A549 (cell line): Measurements from ENCODE around the gene MOGAT3. TPM values are rescaled to one million over a fixed set of nuclear protein-coding genes. Genes with fewer than 3 reads are reported as not detected.

Source experiments
- ATAC-seq, 2 experiments: fragments of 200-7000 bp in 1 of 2; fragments of >200 bp in 1 of 2; cut with Nextera tagmentation in 1 of 2; cut with Tn5 transposase in 1 of 2; 3 replicates each; pipeline versions ENCODE4 v1.8.0 to v1.9.1; 2018 to 2020; ENCODE audit warnings: mild to moderate bottlenecking in 1 of 2, moderate library complexity in 1 of 2
- CTCF ChIA-PET: fragments of 300-600 bp; sonication (Branson Sonifier 250); formaldehyde crosslinking; extraction: SDS; loops from one replicate; lab custom pipeline; 2021; ENCODE audit warnings: antibody characterized with exemption, inconsistent platforms; lab: Yijun Ruan, JAX
- POLR2A ChIA-PET: fragments of 350-600 bp; formaldehyde crosslinking; extraction: SDS; loops from one replicate; lab custom pipeline; 2021; ENCODE audit warnings: antibody characterized with exemption, inconsistent platforms; lab: Yijun Ruan, JAX
- DNase-seq, 2 experiments: peaks; one replicate each; pipeline versions ENCODE4 v3.0.0 to v3.0.0-alpha.2; 2011 to 2016; ENCODE audit warnings: low read depth in 1 of 2, low spot score in 1 of 2
- FAIRE-seq: peaks from 2 replicates; lab custom pipeline; 2011; peaks lifted over from hg19 to GRCh38; lab: Jason Lieb, UNC
- H3K27ac ChIP-seq, 2 experiments: fragments of >200 bp; sonication (Bioruptor Twin); formaldehyde crosslinking; 3 replicates each; pipeline ENCODE4 v1.5.1; 2016 to 2017
- H3K4me1 ChIP-seq: fragments of >200 bp; sonication (Bioruptor Twin); formaldehyde crosslinking; 3 replicates; pipeline ENCODE4 v1.6.1; 2016
- H3K4me2 ChIP-seq: fragments of >200 bp; sonication (Bioruptor Twin); formaldehyde crosslinking; 3 replicates; pipeline ENCODE4 v1.6.1; 2016
- H3K4me3 ChIP-seq: fragments of >200 bp; sonication (Bioruptor Twin); formaldehyde crosslinking; 3 replicates; pipeline ENCODE4 v1.5.1; 2016
- H3K9me3 ChIP-seq: fragments of >200 bp; sonication (Bioruptor Twin); formaldehyde crosslinking; 3 replicates; pipeline ENCODE4 v1.6.1; 2016
- CBX8 ChIP-seq: fragments of 200-600 bp; sonication (generic); IDR thresholded peaks from 2 replicates; pipeline ENCODE4 v1.6.1; 2016
- CEBPB ChIP-seq, 2 experiments: fragments of >200 bp in 1 of 2; sonication (Bioruptor Twin) in 1 of 2; formaldehyde crosslinking in 1 of 2; IDR thresholded peaks; 2 replicates each; pipeline ENCODE4 v1.6.1; 2012 to 2016
- EP300 ChIP-seq, 2 experiments: fragments of >200 bp; sonication (Bioruptor Twin); formaldehyde crosslinking; IDR thresholded peaks; 2 replicates in 1 of 2; 3 replicates in 1 of 2; pipeline ENCODE4 v1.6.1; 2016 to 2017
- FOSB ChIP-seq: fragments of 250-450 bp; sonication (Bioruptor Pico); IDR thresholded peaks from 2 replicates; pipeline ENCODE4 v1.5.0; 2020; ENCODE audit warnings: mild to moderate bottlenecking, moderate library complexity
- FOXS1 ChIP-seq: fragments of 250-450 bp; sonication (Bioruptor Pico); IDR thresholded peaks from 2 replicates; pipeline ENCODE4 v1.5.0; 2020; ENCODE audit warnings: mild to moderate bottlenecking, moderate library complexity
- GATA3 ChIP-seq: IDR thresholded peaks from 2 replicates; pipeline ENCODE4 v1.6.1; 2012; ENCODE audit warnings: borderline replicate concordance
- MAFK ChIP-seq: fragments of 450-650 bp; IDR thresholded peaks from 2 replicates; pipeline ENCODE4 v1.6.1; 2014; ENCODE audit not compliant: partially characterized antibody
- NFE2L2 ChIP-seq: fragments of 150-350 bp; conservative IDR thresholded peaks from 2 replicates; pipeline ENCODE4 v1.6.1; 2014; ENCODE audit warnings: low read length
- NPAS2 ChIP-seq: fragments of 250-450 bp; sonication (Bioruptor Pico); IDR thresholded peaks from 2 replicates; pipeline ENCODE4 v1.8.0; 2022; ENCODE audit warnings: mild to moderate bottlenecking, moderate library complexity, borderline replicate concordance
- PHF8 ChIP-seq: fragments of 200-600 bp; sonication (generic); IDR thresholded peaks from 2 replicates; pipeline ENCODE4 v1.6.1; 2016; ENCODE audit warnings: low read depth, mild to moderate bottlenecking, antibody characterized with exemption, moderate library complexity, borderline replicate concordance
- POLR2A ChIP-seq: IDR thresholded peaks from 2 replicates; pipeline ENCODE4 v1.6.1; 2012; ENCODE audit warnings: mild to moderate bottlenecking, low read length
- RNF2 ChIP-seq: fragments of 200-600 bp; sonication (generic); IDR thresholded peaks from 2 replicates; pipeline ENCODE4 v1.6.1; 2016; ENCODE audit warnings: low read depth, mild to moderate bottlenecking, antibody characterized with exemption, moderate library complexity, borderline replicate concordance
- SMC3 ChIP-seq: fragments of >200 bp; sonication (Bioruptor Twin); formaldehyde crosslinking; IDR thresholded peaks from 3 replicates; pipeline ENCODE4 v1.6.1; 2018; ENCODE audit warnings: inconsistent platforms
- TFCP2L1 ChIP-seq: fragments of 250-450 bp; sonication (Bioruptor Pico); IDR thresholded peaks from 2 replicates; pipeline ENCODE4 v1.5.0; 2021; ENCODE audit warnings: mild to moderate bottlenecking
- ZC3H11A ChIP-seq: fragments of 450-650 bp; IDR thresholded peaks from 2 replicates; pipeline ENCODE4 v1.6.1; 2014; ENCODE audit warnings: antibody characterized with exemption, mild to moderate bottlenecking
- ZFP36 ChIP-seq: fragments of 450-650 bp; IDR thresholded peaks from 2 replicates; pipeline ENCODE4 v1.6.1; 2014; ENCODE audit warnings: borderline replicate concordance; ENCODE audit not compliant: partially characterized antibody
- ZSCAN20 ChIP-seq: fragments of 250-450 bp; sonication (Bioruptor Pico); IDR thresholded peaks from 2 replicates; pipeline ENCODE4 v1.8.0; 2022; ENCODE audit warnings: mild to moderate bottlenecking, moderate library complexity
- WGBS: methylation state at CpG from one replicate; pipeline ENCODE4 v1.1.6; 2017; ENCODE audit errors: missing lambda C conversion rate; 5-methylcytosine and 5-hydroxymethylcytosine counted together
- polyA plus RNA-seq, 4 experiments: library from polyadenylated mRNA; depleted of rRNA in 3 of 4; stranded (reverse); fragments of >200 nt; fragmentation: RNase III in 1 of 4; extraction: RNeasy Plus Mini Kit Qiagen cat#74134 plus additional on column Dnase treatment in 1 of 4; gene quantifications; 2 replicates in 3 of 4; 3 replicates in 1 of 4; pipeline ENCODE4 v1.2.3, GENCODE V29; 2011 to 2017
- TF ChIP-seq, protein P1 (sequence below): fragments of 450-650 bp; IDR thresholded peaks from 2 replicates; pipeline ENCODE4 v1.6.1; 2014; ENCODE audit warnings: antibody characterized with exemption
- TF ChIP-seq, protein P2 (sequence below): IDR thresholded peaks from 2 replicates; pipeline ENCODE4 v1.6.1; 2012; ENCODE audit warnings: low read depth, borderline replicate concordance
- TF ChIP-seq, protein P3 (sequence below): fragments of 250-450 bp; sonication (Bioruptor Pico); IDR thresholded peaks from 2 replicates; pipeline ENCODE4 v1.5.0; 2020; ENCODE audit warnings: low read depth, mild to moderate bottlenecking, moderate library complexity
- TF ChIP-seq, protein P4 (sequence below): IDR thresholded peaks from 2 replicates; pipeline ENCODE4 v1.6.1; 2012

Gene MOGAT3
- polyA plus RNA-seq, 2 of the 4 experiments (the other 2 are of a cell fraction) = 0.09 to 0.14 TPM

DNA sequence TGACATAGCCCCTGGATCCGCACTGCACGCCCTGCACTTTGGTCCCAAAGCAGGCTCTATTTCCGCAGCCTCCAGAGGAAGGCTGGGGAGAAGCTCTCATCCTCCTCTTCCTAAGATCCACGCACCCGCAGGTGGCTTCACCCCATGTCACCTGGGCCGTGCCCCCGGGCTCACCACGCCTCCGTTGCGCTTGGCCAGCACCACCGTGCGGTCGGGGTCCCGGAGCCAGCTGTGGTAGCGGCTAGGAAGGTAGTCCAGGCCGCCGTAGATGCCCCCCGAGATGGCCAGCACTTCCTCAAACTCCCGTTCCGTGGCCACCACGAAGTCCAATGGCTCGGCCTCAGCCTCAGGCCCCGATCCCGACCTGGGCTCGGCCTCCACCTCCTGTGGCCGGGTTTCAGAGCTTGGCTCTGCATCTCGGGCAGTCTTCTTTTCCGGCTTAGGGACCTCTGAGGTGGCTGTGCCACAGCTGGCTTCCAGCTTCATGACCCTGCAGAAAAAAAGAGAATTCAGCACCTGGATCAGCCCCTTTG is 26.4 kb downstream of the MOGAT3 start:
- TF ChIP-seq SMC3 (no peak), ZSCAN20 (CRISPR knock-in tag) (no peak), TFCP2L1 (no peak), EP300 (IDR thresholded peaks at IDR 0.05) (no peak), GATA3 (no peak), FOSB (CRISPR knock-in tag) (no peak), CEBPB (IDR thresholded peaks at IDR 0.05) (no peak), MAFK (no peak), RNF2 (no peak), POLR2A (no peak), ZC3H11A (no peak), ZFP36 (no peak), NFE2L2 (no peak), NPAS2 (CRISPR knock-in tag) (no peak)
- TF ChIP-seq, protein P1, sequence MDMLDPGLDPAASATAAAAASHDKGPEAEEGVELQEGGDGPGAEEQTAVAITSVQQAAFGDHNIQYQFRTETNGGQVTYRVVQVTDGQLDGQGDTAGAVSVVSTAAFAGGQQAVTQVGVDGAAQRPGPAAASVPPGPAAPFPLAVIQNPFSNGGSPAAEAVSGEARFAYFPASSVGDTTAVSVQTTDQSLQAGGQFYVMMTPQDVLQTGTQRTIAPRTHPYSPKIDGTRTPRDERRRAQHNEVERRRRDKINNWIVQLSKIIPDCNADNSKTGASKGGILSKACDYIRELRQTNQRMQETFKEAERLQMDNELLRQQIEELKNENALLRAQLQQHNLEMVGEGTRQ = no peak
- TF ChIP-seq, protein P2, sequence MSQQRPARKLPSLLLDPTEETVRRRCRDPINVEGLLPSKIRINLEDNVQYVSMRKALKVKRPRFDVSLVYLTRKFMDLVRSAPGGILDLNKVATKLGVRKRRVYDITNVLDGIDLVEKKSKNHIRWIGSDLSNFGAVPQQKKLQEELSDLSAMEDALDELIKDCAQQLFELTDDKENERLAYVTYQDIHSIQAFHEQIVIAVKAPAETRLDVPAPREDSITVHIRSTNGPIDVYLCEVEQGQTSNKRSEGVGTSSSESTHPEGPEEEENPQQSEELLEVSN = no peak
- peak overlapping the region in 1 of 2 experiments; percentile 80; a peak in 1 of 6 replicates for H3K27ac ChIP-seq
- no peak overlapping the region; the same call in 2 of the 3 replicates for H3K4me3 ChIP-seq
- H3K9me3 ChIP-seq = no peaks in the 10 kb centered on the region
- DNase-seq (no peak), ATAC-seq (no peak), FAIRE-seq (no peak)
- 75% methylated on average over 27 of the region's 28 CpGs for WGBS
- CTCF ChIA-PET = interaction anchor here (0.8 to 6.7 kb wide), 10 partner anchors 9 to 280 kb away, joined by 3 to 68 read pairs (median 4); partner anchors contain the start of gene MOGAT3
- H3K4me2 ChIP-seq = no peak overlapping the region
- H3K4me1 ChIP-seq = peaks cover 47% of the 10 kb centered on the region
- POLR2A ChIA-PET = interaction anchor here (0.6 to 1.7 kb wide), 4 partner anchors 8 to 299 kb away, joined by 3 to 16 read pairs (median 4); partner anchors contain the start of genes SRRT and VGF

DNA sequence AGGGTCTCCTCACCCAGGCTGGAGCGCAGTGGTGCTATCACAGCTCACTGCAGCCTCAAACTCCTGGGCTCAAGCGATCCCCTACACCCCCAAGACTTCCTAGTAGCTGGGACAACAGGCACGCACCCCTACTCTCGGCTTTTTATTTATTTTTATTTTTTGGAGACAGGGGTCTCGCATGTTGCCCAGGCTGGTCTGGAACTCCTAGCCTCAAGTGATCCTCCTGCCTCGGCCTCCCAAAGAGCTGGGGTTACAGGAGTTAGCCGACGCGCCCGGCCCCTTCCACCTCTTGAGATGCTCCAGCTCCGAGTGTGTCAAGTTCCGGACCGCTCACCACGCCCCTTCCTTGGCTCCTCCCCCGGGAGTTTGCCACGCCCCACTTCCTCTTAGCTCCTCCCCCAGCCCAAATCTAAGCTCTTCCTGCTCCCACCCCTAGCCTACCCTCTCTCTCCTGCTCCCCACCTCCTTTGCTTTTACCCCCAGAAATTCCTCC is 27.0 kb downstream of the MOGAT3 start:
- Histone ChIP-seq H3K27ac (peak overlapping the region; percentile 52 to 80; a peak in 5 of 6 replicates), H3K4me3 (peak overlapping the region; percentile 33), H3K4me1 (peaks cover 49% of the 10 kb centered on the region), H3K4me2 (peak overlapping the region; percentile 97)
- DNase-seq (peak; percentile 59 to 81), ATAC-seq (peak; percentile 57 to 70), FAIRE-seq (no peak)
- WGBS = 10% methylated on average over 16 of the region's 16 CpGs
- POLR2A ChIA-PET = interaction anchor here (0.6 to 1.7 kb wide), 4 partner anchors 9 to 299 kb away, joined by 3 to 16 read pairs (median 4); partner anchors contain the start of genes SRRT and VGF
- TF ChIP-seq CBX8 = no peak
- TF ChIP-seq, protein P3, sequence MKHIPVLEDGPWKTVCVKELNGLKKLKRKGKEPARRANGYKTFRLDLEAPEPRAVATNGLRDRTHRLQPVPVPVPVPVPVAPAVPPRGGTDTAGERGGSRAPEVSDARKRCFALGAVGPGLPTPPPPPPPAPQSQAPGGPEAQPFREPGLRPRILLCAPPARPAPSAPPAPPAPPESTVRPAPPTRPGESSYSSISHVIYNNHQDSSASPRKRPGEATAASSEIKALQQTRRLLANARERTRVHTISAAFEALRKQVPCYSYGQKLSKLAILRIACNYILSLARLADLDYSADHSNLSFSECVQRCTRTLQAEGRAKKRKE (CRISPR knock-in tag) = peak; percentile 36; the same call in 1 of the 2 replicates
- TF ChIP-seq PHF8 = no peak
- peak; percentile 52 for TF ChIP-seq ZFP36
- no peak for TF ChIP-seq FOXS1 (CRISPR knock-in tag)
- TF ChIP-seq, protein P4, sequence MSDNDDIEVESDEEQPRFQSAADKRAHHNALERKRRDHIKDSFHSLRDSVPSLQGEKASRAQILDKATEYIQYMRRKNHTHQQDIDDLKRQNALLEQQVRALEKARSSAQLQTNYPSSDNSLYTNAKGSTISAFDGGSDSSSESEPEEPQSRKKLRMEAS = no peak
- TF ChIP-seq, protein P1 = no peak
- no peak for TF ChIP-seq GATA3
- TF ChIP-seq, all 56 proteins: peak for 2
- CTCF ChIA-PET = interaction anchor here (0.5 to 6.7 kb wide), 11 partner anchors 10 to 349 kb away, joined by 3 to 68 read pairs (median 4); partner anchors contain the start of gene MOGAT3
- no peaks in the 10 kb centered on the region for H3K9me3 ChIP-seq
